GM18951 (cell line): ENCODE data around the gene OPCML.

Source experiments
- POLR2A ChIP-seq: IDR thresholded peaks from 4 replicates; pipeline ENCODE4 v1.6.1; 2011; ENCODE audit warnings: mild to moderate bottlenecking; ENCODE audit not compliant: insufficient read length, insufficient read depth; ENCODE audit errors: extremely low read depth
- in situ Hi-C: fragments of 300-500 bp; cut with MboI; formaldehyde crosslinking; loops from one replicate; pipeline ENCODE4 v1.12.0; 2022; ENCODE audit warnings: low sequenced_read_pairs, mixed read lengths, inconsistent platforms; ENCODE audit not compliant: unreplicated experiment

Gene OPCML

DNA sequence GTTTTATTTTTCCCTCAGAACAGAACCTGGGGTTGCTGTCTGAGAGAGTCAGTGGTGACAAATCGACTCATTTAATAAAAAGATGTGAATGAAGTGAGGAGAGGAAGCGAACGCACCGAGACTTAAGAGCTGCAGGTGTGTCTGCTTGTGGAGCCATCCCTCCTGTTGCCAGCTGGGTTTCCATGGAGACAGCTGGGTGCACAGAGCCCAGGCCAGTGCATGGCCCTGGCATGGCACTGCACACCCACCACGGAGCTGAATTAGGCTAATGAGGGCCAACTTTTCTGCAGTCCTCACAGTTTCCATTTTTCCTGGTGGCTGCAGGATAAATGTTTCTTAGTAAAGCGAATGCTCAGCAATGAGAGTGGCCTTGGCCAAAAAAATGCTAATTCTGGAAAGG lies 750.2 kb downstream of the OPCML start:
- TF ChIP-seq POLR2A, result no peak
- in situ Hi-C loops, result no loop called here

DNA sequence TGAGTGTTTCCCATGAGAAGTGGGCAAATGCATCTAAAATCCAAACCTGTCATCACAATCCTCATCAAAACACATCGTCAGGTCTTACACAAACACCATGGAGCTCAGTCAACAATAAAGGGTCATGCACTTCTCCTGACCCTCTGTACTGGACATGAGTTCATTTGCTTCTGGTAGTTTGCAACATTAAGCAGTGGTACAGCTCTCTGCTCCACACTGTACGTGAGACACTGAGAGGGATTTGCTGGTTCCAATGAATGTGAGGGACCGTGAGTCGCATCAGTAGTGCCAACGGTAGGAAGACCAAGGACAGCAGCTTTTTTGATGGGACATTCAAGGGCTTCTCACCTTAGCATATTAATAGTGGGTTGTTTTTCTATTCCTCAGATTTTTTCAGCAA lies 752.3 kb downstream of the OPCML start:
- TF ChIP-seq POLR2A, result no peak
- in situ Hi-C loops, result no loop called here

GRCh38 chr11:132779497-132779896 lies 752.8 kb downstream of the OPCML start:
- TF ChIP-seq POLR2A, result no peak
- in situ Hi-C loops, result no loop called here

GRCh38 chr11:132777067-132777975 lies 755.0 kb downstream of the OPCML start:
- in situ Hi-C loops, result no loop called here
- TF ChIP-seq POLR2A, result no peak

DNA sequence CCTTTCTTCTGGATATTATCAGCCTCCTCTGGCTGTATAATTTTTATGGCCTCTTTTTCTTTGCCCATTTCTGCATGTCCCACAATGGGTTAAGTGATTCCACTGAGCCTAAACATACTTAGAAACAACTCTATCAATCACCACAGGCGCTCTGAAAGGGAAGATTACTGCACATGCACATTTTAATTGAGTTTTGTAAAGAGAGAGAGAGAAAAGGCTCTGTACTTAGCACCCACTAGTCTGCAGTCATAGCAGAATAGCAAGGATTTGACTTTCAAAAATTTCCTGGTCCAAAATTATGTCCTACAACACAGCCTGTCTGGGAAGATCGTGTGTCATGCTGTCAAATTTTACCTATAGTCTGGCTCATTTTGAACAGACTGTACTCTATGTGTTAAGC lies 758.5 kb downstream of the OPCML start:
- in situ Hi-C loops, result no loop called here
- no peak for TF ChIP-seq POLR2A

DNA sequence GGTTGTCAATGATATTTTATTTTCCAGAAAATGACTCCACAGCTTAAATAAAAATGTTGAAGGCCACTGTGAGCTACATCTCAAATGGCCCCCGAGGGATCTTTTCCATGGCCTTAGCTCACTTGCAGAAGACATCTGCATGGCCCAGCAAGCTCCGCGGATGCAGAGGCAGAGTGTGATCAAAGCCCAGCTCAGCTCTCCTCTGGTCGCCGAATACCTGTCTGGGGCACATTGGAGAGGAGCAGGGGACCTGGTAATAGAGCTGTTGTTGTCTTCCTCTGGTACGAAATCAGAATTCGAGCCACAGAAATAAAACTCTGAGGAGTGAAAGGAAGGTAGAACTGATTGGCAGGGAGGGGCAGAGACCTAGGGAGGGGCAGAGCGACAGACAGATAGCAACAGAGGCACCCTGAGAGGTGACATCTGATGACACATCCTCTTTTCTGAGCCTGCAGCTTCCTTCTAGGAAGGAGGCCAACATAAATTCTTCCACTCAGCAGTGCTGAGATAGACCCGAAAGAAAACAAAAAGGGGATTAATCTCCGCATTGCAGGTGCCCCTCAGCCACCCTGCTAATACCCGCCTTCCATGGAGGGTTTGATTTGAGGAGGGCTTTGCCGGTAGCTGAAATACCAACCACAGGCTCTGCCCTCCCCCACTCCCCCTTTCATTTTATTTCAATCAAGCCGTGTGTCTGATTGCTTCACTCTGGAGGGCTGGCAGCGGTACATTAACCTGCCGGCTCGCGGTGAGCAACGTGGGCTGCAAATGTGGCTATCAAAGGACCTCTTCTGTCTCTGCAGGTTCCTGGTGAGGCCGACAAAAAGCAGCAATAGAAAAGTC lies 759.4 kb downstream of the OPCML start:
- TF ChIP-seq POLR2A, result no peak
- in situ Hi-C loops, result no loop called here

- in situ Hi-C loops, result no loop called here
- no peak for TF ChIP-seq POLR2A
Observed at GRCh38 chr11:132771746-132772145, 760.6 kb downstream of the OPCML start.

GRCh38 chr11:132770829-132771530 lies 761.3 kb downstream of the OPCML start:
- in situ Hi-C loops, result no loop called here
- TF ChIP-seq POLR2A, result no peak

DNA sequence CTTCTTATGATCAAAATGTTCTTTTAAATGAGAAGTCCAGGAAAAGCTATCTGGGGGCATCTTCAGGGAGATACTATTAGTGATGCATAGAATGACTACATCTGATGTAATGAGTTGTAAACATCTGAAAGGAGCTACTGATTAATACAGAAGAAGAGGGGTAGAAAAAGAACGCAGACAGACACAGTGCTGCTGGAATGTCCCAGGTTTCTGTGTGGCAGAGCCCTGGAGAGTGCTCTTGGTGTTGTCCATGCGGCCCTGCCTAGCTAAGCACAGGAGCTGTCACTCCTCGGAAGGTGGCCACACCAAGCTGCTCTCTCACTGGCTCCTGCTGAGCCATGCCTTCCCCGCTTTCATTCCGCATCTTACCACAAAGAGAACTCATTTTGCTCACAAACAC lies 768.8 kb downstream of the OPCML start:
- in situ Hi-C loops, result no loop called here

GRCh38 chr11:132755934-132756333 lies 776.4 kb downstream of the OPCML start:
- in situ Hi-C loops, result no loop called here
- no peak for TF ChIP-seq POLR2A

More for the DNA sequence above, 768.8 kb downstream of the OPCML start:
- TF ChIP-seq POLR2A, result no peak

- TF ChIP-seq POLR2A, result no peak
- in situ Hi-C loops, result no loop called here
Observed at GRCh38 chr11:132751516-132752250, 780.6 kb downstream of the OPCML start.

DNA sequence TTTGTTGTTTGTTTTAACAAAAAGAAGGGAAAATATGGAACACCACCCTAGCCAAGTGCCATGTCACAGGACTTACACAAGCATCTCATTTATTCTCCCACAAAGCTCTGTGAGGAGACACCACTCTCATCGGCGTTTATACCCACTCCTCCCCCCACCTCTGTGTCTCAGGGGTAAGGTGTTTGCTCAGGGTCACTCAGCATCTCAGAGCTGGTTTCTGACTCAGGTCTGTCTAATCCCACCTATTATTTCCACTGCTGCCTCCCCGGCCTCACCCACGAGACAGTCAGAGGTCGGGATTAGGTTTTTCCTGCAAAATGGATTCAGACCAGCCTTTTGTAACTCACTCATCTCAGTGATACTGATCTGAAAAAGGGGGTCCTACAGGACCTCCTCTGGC lies 786.0 kb downstream of the OPCML start:
- in situ Hi-C loops, result no loop called here
- no peak for TF ChIP-seq POLR2A
